ENCODE results near the gene RFTN1.

GRCh38 chr3:16514755-16515353, 1.4 kb upstream of the RFTN1 start:
- TF ChIP-seq POLR2A (IDR thresholded peaks at IDR 0.05; ENCODE audit: low read depth, low read length) (no peak), CTCF (IDR thresholded peaks at IDR 0.05; ENCODE audit: extremely low read depth in 1 of 2, insufficient read depth in 1 of 2, low read depth in 1 of 2, low read length in 2 of 2) (no peak), MAX (IDR thresholded peaks at IDR 0.05; ENCODE audit: insufficient read depth, insufficient read length) (no peak)
